Smooth muscle cell (in vitro differentiated cells): ENCODE data around the gene ACSS1. TPM values are rescaled to one million over a fixed set of nuclear protein-coding genes. Genes with fewer than 3 reads are reported as not detected.

Experiments
- DNase-seq: peaks from one replicate; lab custom pipeline; 2025; ENCODE audit not compliant: unreplicated experiment; lab: John Stamatoyannopoulos, UW
- H2AFZ ChIP-seq: fragments of 200-600 bp; sonication (generic); 2 replicates; pipeline ENCODE4 v1.6.0; 2016; ENCODE audit warnings: antibody characterized with exemption, low read depth, mild to moderate bottlenecking
- H3F3A ChIP-seq: fragments of 200-600 bp; sonication (generic); 2 replicates; pipeline ENCODE4 v1.6.0; 2017; ENCODE audit warnings: antibody characterized with exemption, low read depth
- H3K27ac ChIP-seq: fragments of 200-600 bp; sonication (generic); 2 replicates; pipeline ENCODE4 v1.5.1; 2016; ENCODE audit warnings: low read depth, mild to moderate bottlenecking
- H3K27me3 ChIP-seq: fragments of 200-600 bp; sonication (generic); 2 replicates; pipeline ENCODE4 v1.6.1; 2016; ENCODE audit warnings: low read depth, mild to moderate bottlenecking
- H3K36me3 ChIP-seq: fragments of 200-600 bp; sonication (generic); 2 replicates; pipeline ENCODE4 v1.5.1; 2016; ENCODE audit warnings: low read depth
- H3K4me1 ChIP-seq: fragments of 200-600 bp; sonication (generic); 2 replicates; pipeline ENCODE4 v1.5.1; 2016; ENCODE audit warnings: low read depth
- H3K4me2 ChIP-seq: fragments of 200-600 bp; sonication (generic); 2 replicates; pipeline ENCODE4 v1.6.0; 2016; ENCODE audit warnings: mild to moderate bottlenecking
- H3K4me3 ChIP-seq: fragments of 200-600 bp; sonication (generic); 2 replicates; pipeline ENCODE4 v1.5.1; 2016; ENCODE audit warnings: mild to moderate bottlenecking
- H3K79me2 ChIP-seq: fragments of 200-600 bp; sonication (generic); 2 replicates; pipeline ENCODE4 v1.6.0; 2016; ENCODE audit warnings: low read depth, mild to moderate bottlenecking
- H3K9ac ChIP-seq: fragments of 200-600 bp; sonication (generic); 2 replicates; pipeline ENCODE4 v1.6.0; 2016; ENCODE audit warnings: low read depth
- H3K9me3 ChIP-seq: fragments of 200-600 bp; sonication (generic); replicated peaks from 2 replicates; pipeline ENCODE4 v1.5.1; 2016; ENCODE audit warnings: low read depth
- H4K20me1 ChIP-seq: fragments of 200-600 bp; sonication (generic); 2 replicates; pipeline ENCODE4 v1.6.0; 2016; ENCODE audit warnings: low read depth
- WGBS: methylation state at CpG from one replicate; pipeline ENCODE4 v1.1.7; 2016; ENCODE audit warnings: low lambda C conversion rate; 5-methylcytosine and 5-hydroxymethylcytosine counted together
- polyA plus RNA-seq: library from polyadenylated mRNA; unstranded; fragments of >200 nt; fragmentation: Nextera tagmentation; extraction: Ambion mirVana; gene quantifications from 2 replicates; pipeline ENCODE4 v1.2.1, GENCODE V29; 2016
- total RNA-seq: library from RNA; depleted of rRNA; stranded (reverse); fragments of >200 nt; gene quantifications from 2 replicates; pipeline ENCODE4 v1.2.3, GENCODE V29; 2014
- TF ChIP-seq, protein P1 (sequence below): fragments of 200-600 bp; sonication (generic); IDR thresholded peaks from 2 replicates; pipeline ENCODE4 v1.5.1; 2017; ENCODE audit warnings: borderline replicate concordance, mild to moderate bottlenecking, antibody characterized with exemption; ENCODE audit not compliant: insufficient read depth, poor library complexity, severe bottlenecking

The ACSS1 gene
- total and polyA plus RNA-seq, 2 experiments from 2014 or later: 2.4 to 2.8 TPM

DNA sequence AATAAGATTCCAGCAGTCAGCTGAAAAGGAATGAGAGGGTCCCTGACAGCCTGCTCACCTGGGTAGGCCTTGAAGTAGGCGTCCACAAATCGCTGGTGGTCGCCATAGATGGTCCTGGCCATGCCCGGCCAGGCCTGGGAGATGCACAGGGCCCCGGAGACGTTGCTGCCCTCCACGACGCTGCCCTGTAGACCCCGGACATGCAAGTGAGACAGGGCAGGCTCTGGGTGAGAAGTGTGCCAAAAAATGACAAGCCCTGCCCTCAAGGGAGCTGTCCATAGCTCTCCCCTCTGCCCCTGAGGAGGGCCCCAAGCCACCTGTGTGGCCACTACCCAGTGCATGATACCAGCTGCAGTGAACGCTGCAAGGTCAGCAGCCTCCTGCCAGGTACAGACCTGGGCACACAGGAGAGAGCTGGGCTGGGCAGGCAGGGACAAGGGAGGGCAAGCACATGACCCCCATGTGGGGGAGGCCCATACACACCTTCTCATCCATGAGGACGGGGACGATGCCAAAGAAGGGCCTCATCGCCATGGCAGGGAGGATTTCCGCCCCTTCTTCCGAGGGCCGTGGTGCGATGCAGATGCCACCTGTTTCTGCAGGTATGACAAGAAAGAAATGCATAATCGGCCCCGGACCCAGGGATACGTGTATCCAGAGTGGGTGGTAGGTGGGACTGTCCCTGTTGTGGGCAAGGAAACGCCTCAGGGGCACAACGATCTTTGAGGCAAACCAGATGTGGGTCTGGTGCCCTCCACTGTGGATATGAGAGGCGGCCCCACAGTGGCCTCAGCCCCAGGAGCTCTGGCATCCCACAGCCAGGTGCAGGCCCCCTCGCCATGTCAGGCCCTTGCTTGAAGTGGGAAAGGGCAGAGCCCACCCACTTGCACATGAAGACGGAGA is 44.2 kb downstream of the ACSS1 start:
- H3K79me2 ChIP-seq: no peaks in the 10 kb centered on the region
- H3K4me1 ChIP-seq: no peaks in the 10 kb centered on the region
- no peak for DNase-seq
- H3K9me3 ChIP-seq: no peaks in the 10 kb centered on the region
- no peaks in the 10 kb centered on the region for H3K36me3 ChIP-seq
- no peaks in the 10 kb centered on the region for H3F3A ChIP-seq
- no peaks in the 10 kb centered on the region for H4K20me1 ChIP-seq
- H3K27me3 ChIP-seq: no peaks in the 10 kb centered on the region
- no peak overlapping the region for H2AFZ ChIP-seq
- TF ChIP-seq, protein P1, sequence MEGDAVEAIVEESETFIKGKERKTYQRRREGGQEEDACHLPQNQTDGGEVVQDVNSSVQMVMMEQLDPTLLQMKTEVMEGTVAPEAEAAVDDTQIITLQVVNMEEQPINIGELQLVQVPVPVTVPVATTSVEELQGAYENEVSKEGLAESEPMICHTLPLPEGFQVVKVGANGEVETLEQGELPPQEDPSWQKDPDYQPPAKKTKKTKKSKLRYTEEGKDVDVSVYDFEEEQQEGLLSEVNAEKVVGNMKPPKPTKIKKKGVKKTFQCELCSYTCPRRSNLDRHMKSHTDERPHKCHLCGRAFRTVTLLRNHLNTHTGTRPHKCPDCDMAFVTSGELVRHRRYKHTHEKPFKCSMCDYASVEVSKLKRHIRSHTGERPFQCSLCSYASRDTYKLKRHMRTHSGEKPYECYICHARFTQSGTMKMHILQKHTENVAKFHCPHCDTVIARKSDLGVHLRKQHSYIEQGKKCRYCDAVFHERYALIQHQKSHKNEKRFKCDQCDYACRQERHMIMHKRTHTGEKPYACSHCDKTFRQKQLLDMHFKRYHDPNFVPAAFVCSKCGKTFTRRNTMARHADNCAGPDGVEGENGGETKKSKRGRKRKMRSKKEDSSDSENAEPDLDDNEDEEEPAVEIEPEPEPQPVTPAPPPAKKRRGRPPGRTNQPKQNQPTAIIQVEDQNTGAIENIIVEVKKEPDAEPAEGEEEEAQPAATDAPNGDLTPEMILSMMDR: no peak
- H3K27ac ChIP-seq: no peak overlapping the region
- H3K9ac ChIP-seq: no peak overlapping the region
- 91% methylated on average over 25 of the region's 25 CpGs for WGBS
- H3K4me3 ChIP-seq: no peak overlapping the region
- no peak overlapping the region for H3K4me2 ChIP-seq

DNA sequence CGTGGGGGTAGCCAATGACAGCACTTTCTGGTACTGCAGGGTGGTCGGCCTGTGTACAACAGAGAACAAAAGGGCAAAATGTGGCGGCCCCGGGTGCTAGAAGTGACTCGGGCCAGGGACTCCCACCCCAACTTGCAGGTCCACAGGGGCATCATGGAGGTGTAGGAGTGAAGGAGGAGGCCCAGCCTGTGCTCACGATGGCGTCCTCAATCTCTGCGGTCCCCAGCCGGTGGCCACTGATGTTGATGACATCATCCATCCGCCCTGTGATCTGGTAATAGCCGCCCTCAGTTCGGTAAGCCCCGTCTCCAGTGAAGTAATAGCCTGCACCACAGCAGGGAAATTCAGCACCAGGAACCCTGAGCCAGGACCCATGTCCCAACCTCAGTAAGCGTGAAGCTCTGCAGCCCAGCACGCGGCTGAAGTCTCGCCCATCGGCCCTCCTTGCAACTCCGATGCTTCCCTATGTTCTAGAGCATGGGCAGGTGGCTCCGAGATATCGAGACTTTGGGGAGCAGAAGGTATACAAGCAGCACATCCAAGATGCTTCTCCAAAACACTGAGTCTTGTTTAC is 45.2 kb downstream of the ACSS1 start:
- WGBS: 90% methylated on average over 21 of the region's 21 CpGs
- no peaks in the 10 kb centered on the region for H3F3A ChIP-seq
- no peaks in the 10 kb centered on the region for H3K36me3 ChIP-seq

DNA sequence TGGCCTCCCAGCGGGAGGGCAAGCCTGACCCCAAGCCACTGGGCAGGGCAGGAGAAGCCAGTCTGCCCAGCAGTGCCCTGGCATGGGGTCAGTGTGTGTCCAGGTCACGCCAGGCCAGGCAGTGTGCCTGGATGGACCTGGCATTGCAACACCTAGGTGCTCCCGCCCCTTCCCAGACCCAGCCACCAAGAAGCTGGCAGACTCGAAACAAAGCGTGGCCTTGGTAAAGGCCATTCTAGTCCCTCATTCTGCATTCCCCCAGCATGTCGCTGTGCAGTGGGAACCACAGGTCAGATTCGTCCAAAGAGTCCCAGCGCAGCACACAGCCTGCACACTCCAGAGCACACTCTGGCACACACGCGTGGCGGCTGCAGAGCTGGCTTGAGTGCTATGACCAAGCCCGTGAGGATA is 46.1 kb downstream of the ACSS1 start:
- no peaks in the 10 kb centered on the region for H3K27me3 ChIP-seq
- H4K20me1 ChIP-seq: no peaks in the 10 kb centered on the region
- WGBS: 92% methylated on average over 12 of the region's 12 CpGs
- TF ChIP-seq, protein P1: no peak
- no peaks in the 10 kb centered on the region for H3K4me1 ChIP-seq
- H2AFZ ChIP-seq: no peak overlapping the region
- DNase-seq: no peak
- no peaks in the 10 kb centered on the region for H3F3A ChIP-seq
- no peak overlapping the region for H3K4me3 ChIP-seq
- H3K36me3 ChIP-seq: no peaks in the 10 kb centered on the region
- H3K27ac ChIP-seq: no peak overlapping the region
- no peaks in the 10 kb centered on the region for H3K79me2 ChIP-seq
- no peaks in the 10 kb centered on the region for H3K9me3 ChIP-seq
- no peak overlapping the region for H3K4me2 ChIP-seq
- H3K9ac ChIP-seq: no peak overlapping the region

More for the DNA sequence above, 45.2 kb downstream of the ACSS1 start:
- Histone ChIP-seq H3K27ac (no peak overlapping the region), H4K20me1 (no peaks in the 10 kb centered on the region), H3K9me3 (no peaks in the 10 kb centered on the region), H3K27me3 (no peaks in the 10 kb centered on the region), H3K79me2 (no peaks in the 10 kb centered on the region), H3K9ac (no peak overlapping the region), H2AFZ (no peak overlapping the region), H3K4me1 (no peaks in the 10 kb centered on the region), H3K4me2 (no peak overlapping the region), H3K4me3 (no peak overlapping the region)
- DNase-seq: no peak
- TF ChIP-seq, protein P1: no peak

DNA sequence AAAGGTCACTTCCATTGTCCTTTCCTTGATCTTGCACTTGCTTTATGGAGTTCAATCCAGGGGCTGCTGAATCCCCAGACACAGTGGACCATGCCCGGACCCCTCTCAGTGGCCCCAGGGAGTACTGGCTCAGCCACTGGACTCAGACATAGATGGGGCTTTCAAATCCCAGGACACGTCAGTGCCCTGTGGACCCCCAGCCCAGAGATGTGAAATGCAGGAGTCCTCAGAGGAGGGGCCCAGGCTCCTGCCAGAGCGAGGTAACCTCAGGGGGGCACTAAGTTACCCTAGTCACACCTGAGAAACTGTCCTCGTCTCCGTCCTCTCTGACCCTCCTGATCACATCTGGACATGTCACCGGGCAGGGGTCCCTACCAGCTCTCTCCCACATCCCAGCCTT is 46.7 kb downstream of the ACSS1 start:
- no peaks in the 10 kb centered on the region for H3K36me3 ChIP-seq
- H3K4me3 ChIP-seq: no peak overlapping the region
- no peak overlapping the region for H3K27ac ChIP-seq
- H3K27me3 ChIP-seq: no peaks in the 10 kb centered on the region
- H3K9me3 ChIP-seq: no peaks in the 10 kb centered on the region
- no peak overlapping the region for H2AFZ ChIP-seq
- no peaks in the 10 kb centered on the region for H4K20me1 ChIP-seq
- H3K4me2 ChIP-seq: no peak overlapping the region
- TF ChIP-seq, protein P1: no peak
- H3K79me2 ChIP-seq: no peaks in the 10 kb centered on the region
- no peaks in the 10 kb centered on the region for H3K4me1 ChIP-seq
- WGBS: 82% methylated on average over 6 of the region's 6 CpGs
- no peak overlapping the region for H3K9ac ChIP-seq
- DNase-seq: no peak
- no peaks in the 10 kb centered on the region for H3F3A ChIP-seq
